ENCODE data around the gene MLST8.
"Not testable (repeated sequence)": the region's sequence is repeated elsewhere in the genome, so short reads cannot be mapped to it uniquely, and the experiment has no call there.

The MLST8 gene

DNA sequence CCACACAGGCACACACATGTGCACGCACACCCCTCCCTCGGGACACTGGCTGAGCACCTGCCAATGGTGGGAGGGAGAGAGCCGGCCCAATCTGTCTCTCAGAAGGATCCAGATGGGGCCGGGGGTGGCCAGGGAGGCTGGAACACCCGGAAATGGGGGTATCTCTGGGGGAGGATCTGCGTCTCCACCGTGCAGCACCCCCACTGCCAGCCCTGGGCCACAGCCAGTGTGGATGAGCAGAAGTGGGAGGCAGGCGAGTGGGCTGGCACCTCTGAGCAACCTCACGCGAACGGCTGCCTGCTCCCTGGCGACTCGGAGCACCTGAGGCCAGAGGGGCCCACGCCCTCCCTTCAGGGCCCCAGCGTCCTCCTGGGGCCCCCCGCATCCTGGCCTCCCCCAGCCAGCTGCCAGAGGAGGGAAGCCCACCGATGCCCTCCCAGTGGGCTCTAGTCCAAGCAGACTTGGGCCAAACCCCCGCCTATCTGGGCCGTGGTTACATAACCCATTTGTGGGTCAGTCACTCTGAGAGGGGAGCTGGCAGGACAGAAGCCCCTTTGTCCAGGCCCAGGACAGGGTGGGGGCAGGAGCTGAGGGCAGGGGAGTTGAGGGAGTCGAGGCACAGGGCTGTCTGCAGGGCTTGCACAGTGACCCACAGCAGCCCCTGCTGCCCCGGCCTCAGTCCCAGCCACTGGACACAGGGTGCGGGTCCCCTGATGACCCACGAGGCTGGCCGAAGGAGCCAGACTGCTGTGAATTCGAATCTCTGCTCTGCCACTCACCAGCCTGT, 14.4 kb upstream of the MLST8 start:
- no peak for DNase-seq

DNA sequence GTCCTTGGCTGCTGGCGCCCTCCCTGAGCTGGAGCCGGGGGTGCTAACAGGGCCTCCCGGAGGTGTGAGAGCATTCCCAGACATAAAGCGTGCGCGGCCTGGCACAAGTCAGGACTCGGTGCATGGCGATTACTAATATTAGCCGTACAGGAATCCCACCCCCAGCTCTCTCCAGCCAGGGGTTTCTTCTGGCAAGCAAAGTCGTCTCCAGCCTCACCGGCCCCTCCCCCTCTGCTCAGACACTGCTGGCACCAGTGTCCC, 13.9 kb upstream of the MLST8 start:
- DNase-seq: no peak

DNA sequence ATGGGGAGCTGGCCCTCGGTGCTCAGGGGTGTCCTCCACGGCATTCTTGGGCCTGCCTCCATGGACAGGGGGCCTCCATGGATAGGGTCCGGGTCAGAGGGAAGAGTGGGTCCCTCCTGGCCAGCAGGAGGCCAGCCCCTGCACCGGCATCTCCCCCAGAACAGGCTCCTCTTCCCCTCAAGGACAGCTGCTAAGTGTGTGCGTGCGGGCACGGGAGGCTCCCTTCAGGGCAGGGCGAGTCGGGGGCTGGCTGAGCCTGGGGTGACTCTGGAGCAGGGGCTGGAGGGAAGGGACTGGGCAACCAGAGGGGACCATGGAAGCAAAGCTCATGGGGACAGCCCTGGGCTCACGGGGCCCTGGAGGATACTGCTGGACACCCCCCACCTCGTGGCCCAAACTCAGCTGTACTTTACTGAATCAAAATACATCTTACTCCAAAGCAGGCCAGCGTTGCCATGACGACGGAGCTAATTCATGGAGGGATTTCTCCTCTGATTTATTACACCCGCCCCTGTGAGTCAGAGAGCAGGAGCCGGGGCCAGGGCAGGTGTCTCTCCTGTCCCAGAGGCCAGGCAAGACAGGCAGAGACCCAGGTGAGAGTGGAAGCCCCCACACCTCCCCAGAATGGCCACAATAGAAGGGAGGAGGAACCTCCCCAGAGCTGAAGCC, 11.0 kb upstream of the MLST8 start:
- no peak for DNase-seq

DNA sequence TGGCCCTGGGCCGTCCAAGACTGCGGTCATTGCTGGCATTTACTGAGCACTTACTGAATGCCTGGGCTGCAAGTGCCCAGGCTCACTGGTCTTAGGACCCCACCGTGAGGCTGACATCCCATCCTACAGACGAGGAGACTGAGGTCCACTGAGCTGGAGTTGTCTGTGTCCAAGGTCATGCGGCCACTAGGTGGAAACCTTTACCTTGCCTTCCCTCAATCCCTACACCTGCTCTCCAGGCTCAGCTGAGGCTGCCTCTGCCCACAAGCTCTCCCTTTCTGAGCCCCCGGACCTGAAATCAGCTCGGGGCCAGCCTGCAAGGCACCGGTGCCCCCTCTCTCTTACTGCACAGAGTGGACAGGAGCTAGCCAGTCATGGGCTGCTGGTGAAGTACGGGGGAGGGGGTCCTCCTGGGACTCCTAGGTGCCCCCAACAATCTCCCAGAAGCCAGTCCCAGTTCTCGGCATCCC, 10.4 kb upstream of the MLST8 start:
- no peak for DNase-seq

DNA sequence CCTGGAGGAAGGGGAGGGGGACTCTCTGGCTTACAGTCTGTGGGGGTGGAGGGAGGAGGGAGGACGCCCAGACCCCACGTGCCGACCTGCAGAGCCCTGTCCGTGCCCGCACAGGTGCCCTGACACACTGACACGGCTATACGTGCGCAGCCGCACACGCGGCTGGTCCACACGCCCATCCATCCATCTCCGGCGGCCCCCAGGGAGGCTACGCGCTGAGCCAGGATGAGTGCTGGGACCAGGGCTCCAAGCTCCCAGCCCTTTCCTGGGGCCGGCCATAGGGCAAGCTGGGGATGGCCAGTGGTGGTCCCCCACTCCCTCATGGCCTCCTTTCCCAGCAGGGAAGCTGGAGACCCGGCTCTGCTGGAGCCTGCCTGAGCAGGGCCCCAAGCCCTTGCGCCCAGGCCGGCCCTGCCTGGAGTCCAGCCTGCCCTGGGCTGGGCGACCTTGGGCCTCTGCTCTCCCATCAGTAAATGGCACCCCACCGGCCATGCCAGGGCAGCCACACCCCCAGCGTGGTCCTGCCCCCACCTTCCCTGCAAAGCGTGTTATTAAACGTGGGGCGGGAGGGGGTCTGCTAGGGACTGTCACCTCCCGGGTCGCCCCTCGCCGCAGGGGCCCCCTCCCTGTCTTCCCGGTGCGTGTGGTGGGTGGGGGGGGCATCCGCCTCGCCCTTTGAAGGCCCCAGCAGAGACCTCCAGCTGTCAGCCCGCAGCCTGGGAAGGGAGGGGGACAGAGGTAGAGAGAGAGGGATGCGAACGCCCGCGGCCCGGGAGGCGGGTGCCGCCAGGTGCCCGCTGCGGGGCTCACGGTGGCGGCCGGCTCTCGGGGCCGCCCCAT, 9.7 kb upstream of the MLST8 start:
- no peak for DNase-seq

DNA sequence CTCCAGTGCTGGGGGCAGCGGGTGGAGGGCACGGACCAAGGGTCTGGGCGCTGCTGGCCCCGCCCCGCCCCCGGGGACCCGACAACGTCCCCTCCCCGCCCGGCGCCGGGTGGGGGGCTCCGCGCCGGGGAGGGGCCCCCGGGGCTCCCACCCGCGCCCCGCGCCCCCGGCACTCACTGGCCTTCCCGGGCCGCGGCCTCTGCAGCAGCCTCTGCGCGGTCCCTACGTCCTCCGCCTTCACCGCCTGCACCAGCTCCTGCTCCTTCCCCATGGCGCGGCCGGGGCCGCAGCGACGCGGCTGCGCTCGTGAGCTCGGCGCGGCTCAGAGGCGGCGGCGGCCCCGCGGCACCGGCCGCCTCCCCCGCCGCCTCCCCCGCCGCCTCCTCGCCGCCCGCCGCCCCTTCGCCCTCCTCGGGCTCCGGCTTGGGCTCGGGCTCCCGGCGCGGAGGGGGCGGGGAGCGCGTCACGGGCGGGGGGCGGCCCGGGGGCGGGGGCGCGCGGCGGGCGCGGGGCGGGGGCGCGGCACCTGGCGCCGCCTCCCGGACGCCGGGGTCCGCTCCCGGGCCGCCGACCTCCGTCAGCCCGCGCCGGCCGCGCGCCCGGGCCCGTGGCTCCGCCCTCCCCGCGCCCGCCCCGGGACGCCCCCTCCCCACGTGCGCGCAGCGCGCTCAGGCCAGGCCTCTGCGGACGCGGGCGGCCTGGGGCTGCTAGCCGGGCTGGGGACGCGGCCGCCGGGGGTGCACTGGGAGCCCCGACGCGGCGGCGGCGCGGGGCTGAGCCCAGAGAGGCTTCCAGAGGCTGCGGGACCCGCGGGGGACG, 8.9 kb upstream of the MLST8 start, which contains the start of gene CASKIN1:
CASKIN1 (minus strand) TSS at position 444 of the 819 bp plus-strand sequence; CDS start at position 271, 173 bp downstream.
- no peak for DNase-seq

DNA sequence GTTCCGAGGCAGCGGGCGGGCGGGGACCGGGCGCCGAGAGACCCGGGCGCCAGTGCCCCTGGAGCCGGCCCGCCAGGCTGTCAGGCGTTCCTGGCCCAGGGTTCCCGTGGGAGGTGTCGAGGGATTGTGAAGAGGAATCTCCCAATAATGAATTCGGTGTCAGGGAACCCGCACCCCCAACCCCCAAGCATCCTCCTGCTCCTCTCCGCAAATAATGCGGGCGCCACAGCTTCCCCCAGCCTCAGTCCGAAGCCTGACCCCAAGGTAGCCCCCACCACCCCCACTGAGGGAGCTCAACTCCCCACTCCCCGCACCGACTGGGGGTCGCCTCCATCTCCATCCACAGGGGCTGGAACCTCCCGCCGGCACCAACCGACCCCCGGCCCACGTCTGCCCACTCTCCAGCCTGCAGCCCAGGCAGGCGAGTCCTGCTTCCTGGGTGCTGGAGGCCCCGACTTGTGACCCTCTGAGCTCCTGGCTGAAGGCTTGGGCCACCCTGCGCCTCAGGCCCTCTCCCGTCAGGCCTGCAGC, 8.2 kb upstream of the MLST8 start:
- DNase-seq: no peak

DNA sequence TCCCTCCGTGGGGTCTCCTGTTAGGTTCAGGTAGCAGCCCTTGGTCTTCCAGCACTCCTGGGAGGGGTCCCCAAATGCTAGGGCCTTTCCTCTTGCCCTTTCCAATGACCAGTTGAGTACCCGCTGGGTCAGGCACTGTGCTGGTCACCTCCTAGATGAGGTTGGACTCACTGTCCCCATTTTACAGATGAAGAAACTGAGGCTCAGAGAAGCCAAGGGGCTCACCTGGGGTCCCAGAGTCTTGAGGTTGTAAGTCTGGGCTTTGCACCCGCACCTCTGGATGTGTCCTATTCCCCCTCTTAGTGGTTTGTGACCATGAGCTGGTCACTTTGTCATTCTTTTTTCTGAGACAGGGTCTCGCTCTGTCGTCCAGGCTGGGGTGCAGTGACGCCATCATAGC, 7.5 kb upstream of the MLST8 start:
- DNase-seq: no peak

DNA sequence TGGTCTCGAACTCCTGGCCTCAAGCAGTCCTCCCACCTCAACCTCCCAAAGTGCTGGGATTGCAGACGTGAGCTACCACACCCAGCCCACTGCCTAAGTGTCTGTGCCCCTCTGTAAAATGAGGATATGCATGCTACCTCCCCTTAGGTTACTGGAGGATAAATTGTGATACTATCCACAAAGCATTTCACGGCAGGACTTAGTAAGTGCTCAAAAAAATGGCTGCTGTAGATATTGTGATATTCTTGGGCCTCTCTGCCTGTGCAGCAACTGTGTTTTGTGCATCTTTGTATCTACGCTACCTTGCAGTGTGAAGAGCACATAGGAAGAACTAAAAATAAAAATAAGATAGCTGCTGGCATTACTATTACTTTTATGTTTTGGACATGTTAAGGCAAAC, 7.0 kb upstream of the MLST8 start:
- no peak for DNase-seq

DNA sequence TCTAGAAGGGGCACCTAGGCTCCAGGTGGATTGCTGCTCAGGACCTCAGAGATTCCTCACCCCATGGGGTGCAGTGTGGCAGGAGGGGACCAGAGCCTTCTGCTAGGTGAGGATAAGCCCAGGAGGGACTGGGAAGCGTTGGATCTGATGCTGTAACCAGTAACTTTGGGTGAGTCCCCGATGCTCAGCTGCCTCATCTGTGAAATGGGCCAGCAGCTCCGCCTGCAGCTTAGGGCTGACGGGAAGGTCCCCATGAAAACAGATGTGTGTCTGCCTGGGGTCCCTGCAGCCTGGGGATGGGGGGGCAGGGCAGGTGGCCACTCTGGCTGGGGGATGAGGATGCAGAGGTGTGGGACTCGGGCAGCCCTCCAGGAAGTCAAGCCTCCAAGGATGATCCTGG, 6.2 kb upstream of the MLST8 start:
- DNase-seq: no peak

DNA sequence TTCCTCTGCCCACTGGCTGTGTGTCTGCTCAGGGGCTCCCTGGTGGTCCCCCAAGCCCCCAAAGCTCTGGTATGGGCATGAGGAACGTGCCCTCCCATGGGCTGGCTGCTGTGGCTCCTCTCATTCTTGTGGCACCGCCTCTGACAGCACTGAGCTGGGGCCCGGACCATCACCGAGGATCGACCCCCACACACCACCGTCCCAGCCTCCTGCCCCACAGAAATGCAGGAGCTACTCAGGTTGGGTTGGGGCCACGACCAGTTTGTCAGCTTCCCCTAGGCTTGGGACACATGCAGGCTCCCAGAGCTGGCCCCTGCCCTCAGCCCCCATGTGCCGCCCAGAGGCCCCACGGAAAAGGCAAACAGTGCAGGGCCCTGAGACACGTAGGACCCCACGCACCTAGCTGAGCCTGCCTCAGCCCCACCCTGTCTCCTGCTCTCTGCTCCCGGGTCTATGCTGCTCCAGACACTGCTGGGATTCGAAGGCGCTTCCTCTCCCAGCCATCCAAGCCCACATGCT, 5.6 kb upstream of the MLST8 start:
- no peak for DNase-seq

DNA sequence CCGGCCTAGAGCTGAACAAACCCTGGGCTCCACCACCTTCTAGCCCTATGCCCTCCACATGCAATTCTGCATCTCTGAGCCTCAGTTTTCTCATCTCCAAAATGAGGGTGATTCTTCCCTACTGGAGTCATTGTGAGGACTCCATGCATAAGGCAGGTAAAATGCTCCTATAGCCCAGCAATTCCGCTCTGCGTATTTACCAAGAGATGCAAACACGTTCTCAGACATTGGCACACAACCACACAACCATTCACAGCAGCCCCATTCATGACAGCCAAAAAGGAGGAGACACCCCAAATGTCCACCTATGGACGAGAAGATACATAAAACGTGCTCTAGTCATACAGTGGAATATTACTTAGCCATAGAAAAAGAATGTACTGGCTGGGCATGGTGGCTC, 4.9 kb upstream of the MLST8 start:
- no peak for DNase-seq

DNA sequence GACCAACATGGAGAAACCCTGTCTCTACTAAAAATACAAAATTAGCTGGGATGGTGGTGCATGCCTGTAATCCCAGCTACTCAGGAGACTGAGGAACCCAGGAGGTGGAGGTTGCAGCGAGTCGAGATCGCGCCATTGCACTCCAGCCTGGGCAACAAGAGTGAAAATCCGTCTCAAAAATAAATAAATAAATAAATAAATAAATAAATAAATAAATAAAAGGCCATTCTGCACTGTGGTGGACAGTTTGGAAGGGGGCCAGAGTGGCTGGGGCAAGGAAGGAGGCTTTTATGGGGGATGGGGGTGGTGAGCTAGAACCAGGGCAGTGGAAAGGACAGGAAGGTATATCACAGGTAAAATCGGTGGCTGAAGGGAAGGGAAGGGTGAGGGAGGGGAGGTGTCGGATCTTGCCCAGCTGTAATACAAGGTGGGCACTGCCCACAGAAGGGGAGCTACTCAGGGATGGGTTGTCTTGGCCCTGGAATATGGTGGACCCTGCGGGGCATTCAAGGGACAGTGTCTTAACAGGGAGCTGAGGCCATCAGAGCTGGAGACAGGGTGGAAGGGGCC, 2.0 kb upstream of the MLST8 start:
- not testable (repeated sequence) for DNase-seq

DNA sequence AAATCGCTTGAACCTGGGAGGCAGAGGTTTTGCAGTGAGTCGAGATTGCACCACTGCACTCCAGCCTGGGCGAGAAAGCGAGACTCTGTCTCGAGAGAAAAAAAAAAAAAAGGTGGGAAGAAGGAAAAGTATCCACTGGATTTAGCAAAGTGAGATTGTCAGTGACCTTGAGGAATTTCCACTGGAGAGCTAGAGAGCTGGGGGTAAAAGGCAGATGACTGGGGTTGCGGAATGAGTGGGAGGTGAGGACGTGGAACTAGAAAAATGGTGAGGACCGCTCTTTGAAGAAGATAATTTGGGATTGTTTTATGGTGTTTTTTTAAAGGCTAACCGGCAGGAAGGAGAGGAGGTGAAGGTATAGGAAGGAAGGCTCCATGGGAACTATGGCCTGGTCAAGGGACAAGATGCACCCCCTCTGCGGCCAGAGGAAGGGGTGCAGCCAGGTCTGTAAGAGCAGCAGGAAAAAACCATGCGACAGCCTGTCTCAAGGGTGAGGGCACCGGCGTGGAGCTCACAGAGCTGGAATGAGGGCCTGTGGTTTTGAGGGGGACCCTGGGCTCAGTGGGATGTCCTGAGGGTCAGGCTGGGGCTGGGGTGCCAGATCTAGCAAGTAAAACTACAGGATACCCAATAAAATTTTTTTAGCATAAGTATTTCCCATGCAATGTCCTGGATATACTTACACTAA, 694 bp upstream of the MLST8 start:
- DNase-seq: no peak

DNA sequence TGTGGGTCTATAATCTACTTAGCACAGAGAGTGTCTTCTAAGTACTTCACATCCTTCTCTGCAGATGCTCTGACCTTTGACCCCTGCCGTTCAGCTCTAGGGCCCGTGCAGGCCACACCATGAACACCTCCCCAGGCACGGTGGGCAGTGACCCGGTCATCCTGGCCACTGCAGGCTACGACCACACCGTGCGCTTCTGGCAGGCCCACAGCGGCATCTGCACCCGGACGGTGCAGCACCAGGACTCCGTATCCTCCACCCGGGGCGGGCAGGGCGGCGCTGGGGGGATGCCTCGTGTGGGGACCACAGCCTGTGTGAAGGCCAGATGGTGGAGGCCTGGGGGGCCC, 686 bp downstream of the MLST8 start:
- DNase-seq: no peak

DNA sequence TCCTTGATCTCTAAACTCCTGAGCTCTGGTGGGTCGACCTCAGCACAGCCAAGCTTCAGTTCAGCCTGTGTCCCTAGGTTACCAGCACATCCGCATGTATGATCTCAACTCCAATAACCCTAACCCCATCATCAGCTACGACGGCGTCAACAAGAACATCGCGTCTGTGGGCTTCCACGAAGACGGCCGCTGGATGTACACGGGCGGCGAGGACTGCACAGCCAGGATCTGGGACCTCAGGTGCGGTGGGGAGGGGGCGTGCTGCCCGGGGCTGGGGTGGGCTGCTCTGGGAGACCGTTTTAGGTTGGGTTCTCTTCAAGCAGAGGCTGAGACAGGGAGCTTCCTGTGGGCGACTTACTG, 1.1 kb downstream of the MLST8 start:
- DNase-seq: no peak

DNA sequence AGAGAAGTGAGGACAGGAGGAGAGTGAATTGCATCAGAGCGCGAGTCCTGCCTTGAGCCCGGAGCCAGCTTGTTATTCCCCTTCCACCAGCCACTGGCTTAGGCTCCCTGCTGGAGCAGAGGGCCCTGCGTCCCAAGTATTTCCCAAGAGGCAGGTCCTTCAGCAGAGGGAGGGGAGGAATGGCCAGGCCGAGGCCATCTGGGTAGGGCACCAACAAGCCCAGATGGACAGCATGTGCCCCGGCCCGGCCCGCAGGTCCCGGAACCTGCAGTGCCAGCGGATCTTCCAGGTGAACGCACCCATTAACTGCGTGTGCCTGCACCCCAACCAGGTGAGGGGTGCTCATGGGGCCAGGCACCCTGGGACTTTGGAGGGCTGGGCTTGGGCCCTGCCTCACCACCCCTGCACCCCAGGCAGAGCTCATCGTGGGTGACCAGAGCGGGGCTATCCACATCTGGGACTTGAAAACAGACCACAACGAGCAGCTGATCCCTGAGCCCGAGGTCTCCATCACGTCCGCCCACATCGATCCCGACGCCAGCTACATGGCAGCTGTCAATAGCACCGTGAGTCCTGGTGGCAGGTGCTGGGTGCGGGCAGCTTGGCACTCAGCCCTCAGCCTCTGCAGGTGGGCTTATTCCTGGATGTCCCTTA, 1.7 kb downstream of the MLST8 start:
- DNase-seq: no peak

DNA sequence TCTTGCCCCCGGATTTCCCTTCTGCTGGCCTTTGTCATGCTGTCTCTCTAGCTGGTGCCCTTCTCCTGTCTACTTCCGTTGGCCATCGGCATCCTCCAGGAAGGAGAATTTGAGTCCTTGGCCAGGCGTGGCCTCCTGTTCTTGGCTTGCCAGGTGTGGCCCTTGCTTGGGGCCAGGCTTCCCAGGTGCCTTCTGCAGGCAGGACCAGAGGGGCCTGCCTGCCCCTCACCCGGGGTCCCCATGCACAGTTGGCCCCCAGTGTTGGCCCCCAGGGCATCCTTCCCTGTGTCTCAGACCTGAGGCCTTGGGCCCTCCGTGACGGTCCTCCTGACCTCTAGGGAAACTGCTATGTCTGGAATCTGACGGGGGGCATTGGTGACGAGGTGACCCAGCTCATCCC, 2.6 kb downstream of the MLST8 start:
- DNase-seq: no peak

DNA sequence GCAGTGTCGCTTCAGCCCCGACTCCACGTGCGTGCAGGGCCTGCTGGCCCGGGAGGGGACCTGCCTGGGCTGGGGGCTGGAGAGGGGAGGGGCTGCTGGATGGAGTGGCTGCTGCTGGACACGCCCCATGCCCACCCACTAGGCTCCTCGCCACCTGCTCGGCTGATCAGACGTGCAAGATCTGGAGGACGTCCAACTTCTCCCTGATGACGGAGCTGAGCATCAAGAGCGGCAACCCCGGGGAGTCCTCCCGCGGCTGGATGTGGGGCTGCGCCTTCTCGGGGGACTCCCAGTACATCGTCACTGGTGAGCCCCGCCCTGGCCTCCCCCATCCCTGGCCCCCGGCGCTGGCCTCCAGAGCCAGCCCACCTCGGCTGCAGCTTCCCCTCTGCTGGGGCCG, 3.1 kb downstream of the MLST8 start:
- DNase-seq: no peak

DNA sequence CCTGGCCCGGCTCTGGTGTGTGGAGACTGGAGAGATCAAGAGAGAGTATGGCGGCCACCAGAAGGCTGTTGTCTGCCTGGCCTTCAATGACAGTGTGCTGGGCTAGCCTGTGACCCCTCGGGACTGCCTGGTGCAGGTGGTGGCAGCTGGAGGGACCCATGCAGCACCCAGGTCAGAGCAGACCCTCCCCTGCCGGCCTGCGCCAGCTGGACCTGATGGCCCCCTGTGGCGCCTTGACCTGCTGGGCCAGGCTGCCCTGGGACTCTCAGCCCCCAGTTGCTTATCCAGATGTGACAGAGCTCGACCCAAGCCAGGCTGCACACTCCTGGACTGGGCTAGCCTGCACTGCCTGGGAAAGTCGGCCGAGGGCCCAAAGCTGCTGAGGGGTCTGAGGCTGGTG, 3.5 kb downstream of the MLST8 start:
- DNase-seq: no peak
